Measurements from ENCODE around the gene YTHDF1.
"Not testable (repeated sequence)": the region's sequence is repeated elsewhere in the genome, so short reads cannot be mapped to it uniquely, and the experiment has no call there.

Gene YTHDF1

DNA sequence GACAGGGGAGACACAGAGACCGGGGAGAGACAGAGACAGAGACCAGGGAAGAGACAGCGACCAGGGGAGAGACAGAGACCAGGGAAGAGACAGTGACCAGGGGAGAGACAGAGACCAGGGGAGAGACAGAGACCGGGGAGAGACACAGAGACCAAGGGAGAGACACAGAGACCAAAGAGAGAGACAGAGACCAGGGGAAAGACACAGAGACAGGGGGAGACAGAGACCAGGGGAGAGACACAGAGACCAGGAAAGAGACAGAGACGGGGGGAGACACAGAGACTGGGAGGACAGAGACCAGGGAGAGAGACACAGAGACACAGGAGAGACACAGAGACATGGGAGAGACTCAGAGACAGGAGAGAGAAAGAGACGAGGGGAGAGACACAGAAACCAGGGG lies 43.9 kb downstream of the YTHDF1 start:
- no peak for DNase-seq (ENCODE audit: low read depth, low spot score)

DNA sequence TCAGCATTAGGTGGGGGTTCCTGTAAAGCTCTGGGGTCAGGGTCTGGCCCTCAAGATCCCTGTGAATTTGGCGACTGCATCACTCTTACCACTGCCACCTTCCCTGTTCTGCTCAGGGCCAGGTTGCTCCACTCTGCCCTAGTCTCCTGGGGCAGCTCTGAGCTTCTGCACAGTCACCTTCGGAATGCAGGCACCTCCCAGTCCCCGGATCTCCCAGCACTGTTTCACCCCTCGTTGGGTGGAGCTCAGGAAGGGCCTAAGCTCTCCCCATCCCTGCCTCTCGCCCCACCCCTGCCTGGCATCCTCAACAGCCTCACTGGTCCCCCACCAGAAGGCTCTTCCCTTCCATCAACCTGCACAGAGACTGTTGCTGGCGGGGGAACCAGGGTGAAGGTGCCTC lies 46.2 kb downstream of the YTHDF1 start:
- no peak for DNase-seq (ENCODE audit: low read depth, low spot score)

DNA sequence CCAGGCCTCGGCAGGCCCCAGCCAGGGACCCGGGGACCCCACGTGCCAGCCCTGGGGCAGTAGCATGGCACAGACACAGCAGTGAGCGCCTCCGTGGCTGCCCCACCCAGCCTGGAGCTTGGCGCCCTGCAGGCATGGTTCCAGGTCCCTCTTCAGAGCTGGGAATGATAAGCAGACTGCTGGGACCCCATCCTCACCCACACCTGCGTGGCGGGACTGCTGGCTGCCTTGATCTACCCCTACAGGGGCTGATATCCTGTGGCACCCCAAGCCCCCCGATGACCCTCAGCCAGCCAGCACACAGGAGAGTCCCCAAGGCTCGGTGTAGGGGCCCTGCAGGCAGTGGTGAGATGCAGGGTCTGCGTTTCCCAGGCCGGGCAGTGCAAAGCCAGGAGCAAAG lies 47.1 kb downstream of the YTHDF1 start:
- no peak for DNase-seq (ENCODE audit: low read depth, low spot score)

DNA sequence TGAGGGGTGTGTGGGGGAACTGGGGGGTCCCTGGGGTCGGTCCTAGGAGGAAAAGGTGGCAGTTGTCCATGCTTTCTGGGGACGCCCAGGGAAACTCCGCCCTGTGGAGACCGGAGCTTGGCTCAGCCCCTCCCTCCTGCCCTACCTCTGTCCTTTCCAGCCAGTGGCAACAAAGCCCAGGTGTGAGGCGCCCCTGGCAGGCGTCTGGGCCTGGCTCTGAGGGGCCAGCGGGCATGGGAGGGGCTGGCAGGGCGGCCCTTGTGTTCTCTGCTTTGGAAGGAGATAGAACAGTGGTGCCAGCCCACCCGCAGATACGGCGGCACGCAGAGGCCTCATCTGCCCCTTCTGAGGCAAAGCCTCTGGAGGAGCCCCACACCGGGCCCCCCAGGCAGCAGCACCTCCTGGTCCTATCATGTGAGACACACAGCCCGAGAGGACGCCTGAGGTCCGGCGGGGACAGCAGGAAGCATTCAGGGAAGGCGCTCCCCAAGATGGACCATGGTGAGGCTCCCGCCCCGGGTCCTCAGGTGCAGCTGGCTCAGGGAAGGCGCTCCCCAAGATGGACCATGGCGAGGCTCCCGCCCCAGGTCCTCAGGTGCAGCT lies 47.9 kb downstream of the YTHDF1 start:
- DNase-seq (ENCODE audit: low read depth, low spot score), result no peak

DNA sequence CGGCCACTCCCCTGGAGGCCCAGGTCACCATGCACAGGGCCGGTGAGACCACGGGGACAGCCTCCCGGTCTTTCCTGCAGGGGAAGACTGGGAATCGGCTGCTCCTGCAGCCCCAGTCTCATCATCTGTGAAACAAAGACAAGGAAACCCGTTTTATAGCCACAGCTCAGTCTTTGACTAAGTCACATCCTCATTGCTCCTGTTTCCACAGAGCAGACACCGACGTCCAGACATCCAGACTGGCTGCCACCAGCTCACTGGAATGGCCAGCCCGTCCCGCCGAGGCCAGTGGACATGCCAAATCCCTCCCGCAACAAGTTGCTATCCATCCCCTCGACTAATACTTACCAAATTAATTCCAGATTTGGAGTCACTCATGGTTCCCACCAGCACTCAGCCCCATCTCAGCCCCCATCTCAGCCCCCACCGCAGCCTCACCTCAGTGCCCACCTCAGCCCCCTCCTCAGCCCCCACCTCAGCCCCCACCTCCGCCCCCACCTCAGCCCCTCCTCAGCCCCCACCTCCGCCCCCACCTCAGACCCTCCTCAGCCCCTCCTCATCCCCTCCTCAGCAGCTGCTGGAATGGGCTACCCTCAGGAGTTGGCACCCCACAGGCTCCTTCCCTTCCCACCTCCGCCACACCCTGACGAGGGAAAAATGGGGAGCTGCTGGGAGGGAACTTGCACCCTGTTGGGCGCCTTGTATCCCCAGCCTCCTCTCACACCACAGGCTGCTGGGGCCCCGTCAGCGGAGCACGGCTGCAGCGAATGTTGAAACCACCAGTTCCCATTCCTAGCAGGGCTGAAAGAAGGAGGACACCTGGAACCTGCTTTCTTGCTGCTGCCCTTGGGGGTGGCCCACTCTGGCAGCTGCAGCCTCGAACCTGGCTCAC lies 48.7 kb downstream of the YTHDF1 start:
- no peak for DNase-seq (ENCODE audit: low read depth, low spot score)

DNA sequence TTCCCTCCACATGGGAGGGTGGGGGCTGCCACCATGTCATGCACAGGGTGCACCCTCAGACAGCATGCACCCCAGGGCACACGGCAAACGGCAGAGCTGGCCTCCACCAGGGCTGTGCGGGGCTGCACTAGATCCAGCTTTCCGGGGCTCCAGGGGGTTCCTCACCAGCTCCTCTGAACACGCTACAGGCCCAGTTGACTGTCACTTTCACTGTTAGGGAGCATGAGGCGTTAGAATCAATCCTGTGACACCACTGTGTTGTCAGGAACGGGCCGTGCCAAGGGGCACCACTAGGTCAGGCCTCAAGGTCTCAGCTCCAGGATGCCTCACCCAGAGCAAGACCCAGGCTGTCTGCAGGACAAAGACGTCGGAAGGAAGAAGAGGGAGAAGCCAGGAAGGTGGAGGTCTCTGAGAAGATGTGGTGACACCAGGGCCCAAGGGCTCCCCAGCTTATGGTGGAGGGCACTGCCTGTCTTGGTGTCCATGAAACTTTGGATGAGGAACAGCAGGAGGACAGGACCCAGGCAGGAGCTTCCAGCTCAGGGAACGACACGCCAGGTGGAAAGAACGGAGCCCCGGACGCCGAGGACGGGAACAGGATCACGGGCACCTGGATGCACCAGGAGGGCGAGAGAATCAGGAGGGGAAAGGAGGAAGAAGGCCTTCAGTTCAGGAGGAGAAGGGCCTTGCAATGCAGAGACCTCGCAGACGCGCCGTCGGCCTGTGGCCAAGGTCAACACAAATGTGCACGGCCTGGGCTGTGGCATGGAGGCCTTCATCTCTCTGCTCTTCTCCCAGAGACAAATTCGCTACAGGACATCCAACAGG lies 49.5 kb downstream of the YTHDF1 start:
- no peak for DNase-seq (ENCODE audit: low read depth, low spot score)

DNA sequence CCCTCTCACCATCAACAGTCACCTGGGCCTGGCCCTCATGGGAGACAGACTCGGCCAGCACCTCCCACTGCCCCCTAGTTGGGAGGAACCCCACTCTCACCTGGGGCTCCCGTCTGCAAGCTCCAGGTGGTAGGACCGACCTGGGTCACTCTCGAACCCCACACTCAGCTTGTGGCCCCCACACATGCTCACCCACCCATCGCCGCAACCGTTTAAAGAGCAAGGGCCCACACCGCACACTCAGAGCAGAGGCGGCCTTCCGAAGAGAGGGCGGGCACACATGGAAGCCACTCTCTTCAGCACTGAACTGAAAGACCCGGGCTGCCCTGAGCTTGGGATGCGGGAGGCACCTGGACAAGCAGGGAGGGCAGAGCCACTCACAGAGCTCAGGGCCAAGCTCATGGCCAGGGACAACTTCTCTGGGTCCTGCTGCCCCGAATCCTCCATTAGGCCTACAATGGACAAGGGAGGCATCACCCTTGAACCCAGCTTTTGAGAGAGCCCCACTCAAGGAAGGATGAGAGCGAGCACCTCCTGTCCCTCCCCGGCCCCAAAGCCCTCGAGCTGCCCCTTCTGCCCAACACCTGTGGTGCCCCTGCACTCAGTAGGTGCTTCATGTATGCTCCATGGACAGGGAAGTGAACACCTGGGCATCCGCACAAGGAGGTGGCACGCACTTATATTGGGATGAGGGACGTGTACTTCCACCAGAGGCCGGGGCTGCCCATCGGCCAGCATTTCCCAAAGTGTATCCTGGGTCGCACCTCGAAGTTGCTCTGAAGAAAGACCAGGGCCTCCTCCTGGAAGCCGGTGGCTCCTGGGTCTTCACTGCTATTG lies 50.4 kb downstream of the YTHDF1 start:
- DNase-seq (ENCODE audit: low read depth, low spot score), result no peak

DNA sequence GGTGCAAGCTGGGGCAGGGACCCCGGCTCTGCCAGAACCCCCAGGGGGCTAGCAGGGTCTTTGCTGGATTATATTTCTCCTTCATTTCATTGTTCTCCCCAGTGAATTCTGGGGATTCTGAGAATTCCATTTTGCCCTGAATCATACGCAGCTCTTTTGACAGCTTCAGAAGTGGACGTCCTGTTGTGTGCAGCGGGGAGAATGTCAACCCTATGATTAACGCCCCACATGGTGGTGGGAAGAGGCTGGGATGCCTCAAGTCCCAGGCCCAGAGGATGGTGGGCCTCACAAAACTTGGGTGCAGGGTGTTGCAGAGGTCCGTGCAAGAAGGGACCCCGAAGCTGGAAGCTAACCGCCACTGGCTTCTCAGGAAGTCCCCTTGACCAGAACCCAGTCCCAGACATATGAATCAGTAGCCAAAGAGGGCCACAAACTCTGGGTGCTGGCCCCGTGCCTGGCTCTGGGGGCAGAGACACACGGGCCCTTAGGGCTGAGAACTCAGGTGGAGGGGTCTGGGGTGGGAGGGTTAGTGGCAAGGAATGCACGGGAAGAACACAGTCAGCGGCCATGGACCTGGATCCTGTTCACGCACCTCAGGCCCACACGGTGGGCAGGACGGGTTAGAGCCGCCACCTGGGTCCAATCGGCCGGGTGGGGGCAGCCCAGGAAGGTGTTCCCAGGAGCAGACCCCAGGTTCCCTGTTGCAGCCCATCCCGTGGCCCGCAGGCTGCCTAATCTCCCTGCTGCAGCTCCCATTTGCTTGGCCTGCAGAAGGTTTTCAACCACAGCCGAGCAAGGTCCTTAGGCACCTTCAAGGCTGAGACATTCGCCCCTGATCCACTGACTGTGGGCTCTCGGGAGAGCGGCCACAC lies 51.2 kb downstream of the YTHDF1 start:
- DNase-seq (ENCODE audit: low read depth, low spot score), result no peak

DNA sequence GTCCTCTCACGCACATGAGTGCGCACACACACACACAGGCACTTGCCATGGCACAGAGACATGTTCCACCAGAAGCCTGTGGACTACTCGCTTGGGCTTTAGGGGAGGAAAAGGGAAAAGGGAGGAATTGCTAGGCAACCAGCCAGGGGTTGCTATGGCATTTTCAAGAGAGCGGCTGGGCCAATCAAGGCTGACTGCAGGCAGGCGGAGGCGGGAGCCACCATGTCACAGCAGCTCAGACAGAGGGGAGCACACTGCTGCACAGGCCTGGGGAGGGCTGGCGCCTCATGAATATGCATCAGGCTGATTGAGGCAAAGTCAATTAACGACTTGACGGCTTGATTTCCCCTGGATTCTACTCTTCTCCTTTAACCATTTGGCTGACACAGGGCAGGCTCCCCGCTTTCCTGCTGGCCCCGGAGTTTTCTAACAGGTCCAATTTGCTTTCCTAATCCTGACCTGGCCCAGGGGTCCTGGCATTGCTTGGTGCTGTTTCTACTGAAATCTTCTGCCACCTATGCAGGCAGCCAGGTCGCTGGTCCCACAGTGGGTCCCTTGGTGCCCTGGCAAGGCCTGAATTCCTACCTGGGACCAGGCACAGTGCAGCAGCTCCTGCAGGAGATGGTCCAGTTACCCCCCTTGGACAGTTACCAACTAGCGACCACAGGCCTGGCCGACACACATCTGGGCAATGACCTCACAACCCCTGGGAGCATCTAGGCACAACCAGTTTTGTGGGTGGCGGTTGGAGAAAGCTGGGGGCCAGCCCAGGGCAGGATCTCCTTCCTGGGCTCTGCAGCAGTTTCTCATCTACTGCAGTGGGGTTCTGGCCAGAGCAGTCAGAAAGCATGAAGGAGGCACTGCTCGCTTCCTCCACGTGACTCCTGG lies 52.1 kb downstream of the YTHDF1 start:
- DNase-seq (ENCODE audit: low read depth, low spot score), result no peak

DNA sequence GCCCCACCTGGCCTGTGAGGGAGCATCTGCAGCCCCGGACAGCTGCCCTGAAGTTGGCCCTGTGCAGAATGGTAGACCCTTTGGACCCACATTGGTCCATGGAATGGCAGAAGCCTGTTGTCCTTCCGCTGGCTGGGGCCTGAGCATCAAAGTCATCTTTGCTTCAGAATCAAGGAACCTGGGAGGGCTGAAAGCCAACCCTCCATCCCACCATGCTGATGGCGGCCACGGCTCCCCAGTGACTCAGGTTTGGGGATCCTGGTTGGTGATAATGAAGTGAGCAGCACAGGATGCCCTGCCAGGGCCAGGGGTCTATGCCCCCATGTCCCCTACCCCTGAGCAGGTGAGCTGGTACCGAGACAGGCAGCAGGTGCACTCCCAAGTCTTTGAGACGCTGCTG lies 52.8 kb downstream of the YTHDF1 start:
- no peak for DNase-seq (ENCODE audit: low read depth, low spot score)

DNA sequence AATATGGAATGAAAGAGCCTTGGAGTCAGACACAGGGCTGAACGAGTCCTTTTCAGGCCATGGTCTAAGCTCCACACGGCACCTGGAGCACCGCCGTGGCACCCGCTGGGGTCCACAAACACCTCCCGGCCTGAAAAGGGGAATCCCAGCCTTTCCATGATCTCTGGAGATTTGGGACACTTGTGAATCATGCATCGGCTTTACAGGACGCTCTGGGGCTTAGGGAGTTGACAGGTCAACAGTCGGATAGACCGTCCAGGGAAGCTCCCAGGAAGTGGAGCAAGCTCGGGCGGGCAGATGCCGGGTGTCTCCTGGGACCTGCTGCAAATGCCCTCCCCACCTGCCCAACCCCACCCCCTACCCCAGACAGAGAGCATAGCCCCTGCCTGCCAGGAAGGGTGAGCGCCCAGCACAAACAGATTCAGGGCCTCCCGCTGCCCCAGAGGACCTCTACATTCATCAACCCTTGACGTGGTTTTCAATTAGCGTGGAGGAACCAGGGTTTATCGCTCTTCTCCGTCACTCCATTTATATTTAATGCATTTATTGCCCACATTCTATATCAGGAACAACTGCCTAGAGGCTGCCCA lies 53.6 kb downstream of the YTHDF1 start:
- no peak for DNase-seq (ENCODE audit: low read depth, low spot score)

DNA sequence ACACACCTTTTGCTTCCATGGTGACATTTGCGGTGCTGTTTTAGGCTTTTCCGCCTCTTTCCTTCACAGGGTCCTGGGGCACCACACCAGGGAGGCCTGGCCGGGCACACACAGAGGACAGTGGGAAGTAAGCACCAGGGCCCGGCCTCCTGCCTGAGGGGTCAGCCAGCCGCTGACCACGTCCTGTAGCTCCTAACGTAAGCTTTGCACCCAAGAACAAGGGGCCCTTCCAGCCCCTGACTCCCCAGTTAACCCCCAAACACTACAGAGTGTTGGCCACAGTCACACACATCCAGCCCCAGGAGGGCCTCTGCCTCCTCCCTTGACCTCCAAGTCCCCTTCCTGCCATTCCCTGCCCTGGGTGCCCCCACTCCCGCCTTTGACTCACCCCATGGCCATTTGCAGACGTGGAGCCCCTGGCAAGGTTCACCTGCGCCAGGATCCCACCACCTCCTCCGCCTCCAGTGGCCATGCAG lies 54.7 kb downstream of the YTHDF1 start:
- no peak for DNase-seq (ENCODE audit: low read depth, low spot score)

DNA sequence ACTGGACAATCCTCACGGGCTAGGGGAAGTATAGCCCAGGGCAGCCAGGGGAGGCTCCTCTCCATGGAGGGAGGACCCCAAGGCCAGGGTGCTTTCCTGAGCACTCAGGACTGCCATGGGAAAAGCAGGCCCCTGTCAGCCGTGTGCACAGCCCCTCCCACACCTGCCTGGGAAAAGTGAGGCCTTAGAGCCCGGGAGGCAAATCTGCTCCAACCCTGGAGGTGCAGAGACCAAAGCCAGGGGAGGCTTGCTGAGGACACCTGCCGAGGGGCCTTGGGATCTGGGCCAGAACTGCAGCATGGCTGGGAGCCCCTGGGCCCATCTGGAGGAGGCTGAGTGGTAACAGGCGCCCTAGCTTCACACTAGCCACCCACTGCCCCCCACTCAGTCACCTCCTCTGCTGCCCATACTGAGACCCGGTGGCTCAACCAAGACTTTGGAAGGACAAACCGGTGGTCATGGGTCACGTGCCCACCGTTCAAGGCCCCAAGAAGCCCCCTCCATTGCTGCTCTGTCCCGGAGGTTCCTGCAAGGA lies 55.2 kb downstream of the YTHDF1 start:
- DNase-seq (ENCODE audit: low read depth, low spot score), result no peak

DNA sequence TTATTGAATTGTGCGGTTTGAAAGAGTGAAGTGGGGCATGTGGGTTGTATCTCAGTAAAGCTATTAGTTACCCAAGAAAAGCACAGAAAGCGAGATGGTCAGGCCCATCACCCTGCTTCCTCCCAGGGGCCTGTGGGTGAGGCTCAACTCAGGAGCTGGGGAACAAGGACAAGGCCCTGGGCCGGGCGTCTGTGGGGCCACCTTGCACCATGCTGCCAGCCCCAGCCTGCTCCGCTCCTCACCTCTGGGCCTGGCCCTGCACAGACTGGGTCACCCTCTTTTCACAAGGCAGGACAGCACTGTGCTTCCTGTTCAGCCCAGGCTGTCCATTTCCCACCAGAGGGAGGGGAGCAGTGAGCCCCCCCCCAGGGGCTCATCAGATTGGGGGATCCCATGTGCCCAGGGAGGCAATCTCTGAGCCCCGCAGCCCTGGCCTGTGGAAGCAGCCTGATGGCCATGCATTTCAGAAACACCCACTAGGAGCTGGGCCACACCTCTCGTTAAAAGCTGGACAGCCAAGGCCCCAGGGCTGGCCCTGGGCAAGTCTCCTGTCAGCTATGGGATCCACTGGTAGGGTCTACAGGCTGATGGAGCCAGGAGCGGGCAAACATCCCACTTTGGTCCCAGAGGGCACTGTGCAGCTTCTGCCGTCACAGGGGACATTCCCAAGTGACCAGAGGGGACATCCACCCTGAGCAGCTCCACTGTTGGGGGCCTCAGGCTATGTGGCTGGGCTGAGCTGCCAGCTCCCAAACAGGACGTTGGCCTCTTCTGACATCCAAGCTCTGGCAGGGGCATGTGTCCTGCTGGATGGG lies 55.9 kb downstream of the YTHDF1 start:
- DNase-seq (ENCODE audit: low read depth, low spot score), result no peak

DNA sequence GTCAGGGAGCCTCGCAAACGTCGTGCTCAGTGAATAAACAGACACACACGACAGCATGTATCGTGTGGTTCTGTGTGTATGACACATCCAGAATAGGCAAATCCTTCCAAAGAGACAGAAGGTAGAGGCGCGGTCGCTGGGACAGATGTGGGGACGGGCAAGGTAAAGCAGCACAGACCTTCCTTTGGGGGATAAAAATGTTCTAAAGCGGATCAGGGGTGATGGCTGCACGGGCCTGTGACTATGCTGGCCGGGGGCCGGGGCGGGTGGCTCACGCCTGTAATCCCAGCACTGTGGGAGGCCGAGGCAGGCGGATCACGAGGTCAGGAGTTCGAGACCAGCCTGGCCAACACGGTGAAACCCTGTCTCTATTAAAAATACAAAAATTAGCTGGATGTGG lies 56.7 kb downstream of the YTHDF1 start:
- not testable (repeated sequence) for DNase-seq (ENCODE audit: low read depth, low spot score)

DNA sequence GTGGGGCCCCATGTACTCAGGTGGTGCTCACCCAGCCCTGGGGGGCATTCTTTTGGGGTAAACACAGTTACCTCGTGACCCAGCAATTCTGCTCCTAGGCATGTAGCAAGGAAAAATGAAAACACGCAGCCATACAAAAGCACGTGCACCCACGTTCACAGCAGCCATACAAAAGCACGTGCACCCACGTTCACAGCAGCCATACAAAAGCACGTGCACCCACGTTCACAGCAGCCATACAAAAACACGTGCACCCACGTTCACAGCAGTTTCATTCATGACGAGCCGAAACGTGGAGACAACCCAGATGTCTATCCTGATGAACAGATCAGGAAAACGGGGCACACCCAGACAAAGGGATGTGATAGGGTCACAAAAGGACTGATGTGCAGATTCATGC lies 57.1 kb downstream of the YTHDF1 start:
- DNase-seq (ENCODE audit: low read depth, low spot score), result no peak

DNA sequence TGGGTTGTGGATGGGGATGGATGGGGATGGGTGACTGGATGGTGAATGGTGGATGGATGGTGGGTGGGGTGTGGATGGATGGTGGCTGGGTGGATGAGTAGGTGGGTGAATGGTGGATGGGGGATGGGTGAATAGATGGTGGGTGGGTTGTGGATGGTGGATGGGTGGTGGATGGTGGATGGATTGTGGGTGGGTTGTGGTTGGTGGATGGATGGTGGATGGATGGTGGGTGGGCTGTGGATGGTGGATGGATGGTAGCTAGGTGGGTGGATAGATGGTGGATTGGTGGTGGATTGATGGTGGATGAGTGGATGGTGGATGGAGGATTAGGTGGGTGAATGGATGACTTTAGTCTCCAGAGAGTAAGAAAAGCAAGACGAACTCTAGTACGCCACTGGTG lies 57.6 kb downstream of the YTHDF1 start:
- no peak for DNase-seq (ENCODE audit: low read depth, low spot score)

DNA sequence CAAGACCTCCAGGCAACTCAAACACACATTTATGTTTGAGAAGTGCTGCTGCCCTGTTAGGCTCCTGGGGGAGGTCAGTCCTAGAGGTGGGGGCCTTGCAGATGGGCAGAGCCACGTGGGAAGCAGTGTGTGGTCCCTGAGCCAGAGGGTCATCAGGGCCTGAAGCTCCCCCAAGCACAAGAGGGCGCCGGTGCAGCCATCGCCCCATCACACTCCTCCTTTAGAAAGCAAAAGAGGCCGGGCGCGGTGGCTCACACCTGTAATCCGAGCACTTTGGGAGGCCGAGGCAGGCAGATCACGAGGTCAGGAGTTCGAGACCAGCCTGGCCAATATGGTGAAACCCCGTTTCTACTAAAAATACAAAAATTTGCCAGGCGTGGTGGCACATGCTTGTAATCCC lies 58.5 kb downstream of the YTHDF1 start:
- not testable (repeated sequence) for DNase-seq (ENCODE audit: low read depth, low spot score)

Measured in activated naive CD8-positive, alpha-beta T cell treated with anti-CD3 and anti-CD28 coated beads, Interleukin-2, amount 50 U/mL, for 16 hours (primary cell).